DOHH2 (cell line): ENCODE measurements around the gene PRX.

Experiments used
- EZH2phosphoT487 ChIP-seq: fragments of 200-600 bp; sonication (generic); IDR thresholded peaks from 2 replicates; pipeline ENCODE4 v1.6.1; 2017; ENCODE audit warnings: borderline replicate concordance, mild to moderate bottlenecking, antibody characterized with exemption, low read length, moderate library complexity, mixed read lengths
- TF ChIP-seq, protein P1 (sequence below): fragments of 200-600 bp; sonication (generic); IDR thresholded peaks from one replicate; pipeline ENCODE4 v1.5.1; 2014; ENCODE audit warnings: antibody characterized with exemption, mild to moderate bottlenecking, low read depth, low read length; ENCODE audit not compliant: poor library complexity, severe bottlenecking

GRCh38 chr19:40421993-40422747, 9.0 kb upstream of the PRX start:
- TF ChIP-seq, protein P1, sequence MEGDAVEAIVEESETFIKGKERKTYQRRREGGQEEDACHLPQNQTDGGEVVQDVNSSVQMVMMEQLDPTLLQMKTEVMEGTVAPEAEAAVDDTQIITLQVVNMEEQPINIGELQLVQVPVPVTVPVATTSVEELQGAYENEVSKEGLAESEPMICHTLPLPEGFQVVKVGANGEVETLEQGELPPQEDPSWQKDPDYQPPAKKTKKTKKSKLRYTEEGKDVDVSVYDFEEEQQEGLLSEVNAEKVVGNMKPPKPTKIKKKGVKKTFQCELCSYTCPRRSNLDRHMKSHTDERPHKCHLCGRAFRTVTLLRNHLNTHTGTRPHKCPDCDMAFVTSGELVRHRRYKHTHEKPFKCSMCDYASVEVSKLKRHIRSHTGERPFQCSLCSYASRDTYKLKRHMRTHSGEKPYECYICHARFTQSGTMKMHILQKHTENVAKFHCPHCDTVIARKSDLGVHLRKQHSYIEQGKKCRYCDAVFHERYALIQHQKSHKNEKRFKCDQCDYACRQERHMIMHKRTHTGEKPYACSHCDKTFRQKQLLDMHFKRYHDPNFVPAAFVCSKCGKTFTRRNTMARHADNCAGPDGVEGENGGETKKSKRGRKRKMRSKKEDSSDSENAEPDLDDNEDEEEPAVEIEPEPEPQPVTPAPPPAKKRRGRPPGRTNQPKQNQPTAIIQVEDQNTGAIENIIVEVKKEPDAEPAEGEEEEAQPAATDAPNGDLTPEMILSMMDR, result no peak
- no peak for TF ChIP-seq EZH2phosphoT487
